ENCODE results near the gene TPST1.
"Not testable (repeated sequence)": the region's sequence is repeated elsewhere in the genome, so short reads cannot be mapped to it uniquely, and the experiment has no call there.

GRCh38 chr7:66395128-66395571 lies 190.0 kb downstream of the TPST1 start:
- TF ChIP-seq EP300, CTCF, POLR2A (IDR thresholded peaks at IDR 0.05): not testable (repeated sequence)
